ENCODE data around the gene CPNE4.

CPNE4 gene

GRCh38 chr3:132034486-132035464 is at the start of gene CPNE4:
TSS of gene CPNE4 (minus strand) at chr3:132035014.
- TF ChIP-seq CTCF (IDR thresholded peaks at IDR 0.05), result peak; percentile 83

- TF ChIP-seq CTCF (IDR thresholded peaks at IDR 0.05), result no peak
Observed at GRCh38 chr3:132083583-132084279, 48.9 kb upstream of the CPNE4 start.

- TF ChIP-seq CTCF (IDR thresholded peaks at IDR 0.05), result no peak
Observed at GRCh38 chr3:132083159-132083558, 48.3 kb upstream of the CPNE4 start.

- TF ChIP-seq CTCF (IDR thresholded peaks at IDR 0.05), result no peak
Observed at GRCh38 chr3:132079147-132079546, 44.3 kb upstream of the CPNE4 start.

GRCh38 chr3:132073771-132074170 is 39.0 kb upstream of the CPNE4 start:
- no peak for TF ChIP-seq CTCF (IDR thresholded peaks at IDR 0.05)

- no peak for TF ChIP-seq CTCF (IDR thresholded peaks at IDR 0.05)
Observed at GRCh38 chr3:132071043-132071442, 36.2 kb upstream of the CPNE4 start.

GRCh38 chr3:132064114-132064513 is 29.3 kb upstream of the CPNE4 start:
- TF ChIP-seq CTCF (IDR thresholded peaks at IDR 0.05), result no peak

All from LNCAP (cell line).